Body of pancreas (tissue), 4 donors: ENCODE measurements around the gene SALL4.

Experiments
- CTCF ChIP-seq, 7 experiments: fragments of 450-650 bp in 4 of 7; fragments of 200-600 bp in 3 of 7; sonication (generic) in 3 of 7; IDR thresholded peaks; one replicate each; pipeline ENCODE4 v1.5.1; 2016 to 2019; ENCODE audit warnings: antibody characterized with exemption in 7 of 7
- POLR2A ChIP-seq, 3 donors: fragments of 450-650 bp; IDR thresholded peaks; one replicate each; pipeline ENCODE4 v1.6.1; 2016; ENCODE audit warnings: antibody characterized with exemption in 3 of 3, mild to moderate bottlenecking in 2 of 3

GRCh38 chr20:51790256-51790655 lies 12.1 kb downstream of the SALL4 start:
- TF ChIP-seq CTCF (IDR thresholded peaks at IDR 0.05) (no peak), POLR2A (IDR thresholded peaks at IDR 0.05) (no peak)
